Astrocyte (in vitro differentiated cells and primary cell): ENCODE measurements around the gene FAM81A. TPM values are rescaled to one million over a fixed set of nuclear protein-coding genes. Genes with fewer than 3 reads are reported as not detected.

Experiments
- DNase-seq: peaks from one replicate; pipeline ENCODE4 v3.0.0-alpha.2; 2010; ENCODE audit warnings: low read depth
- FAIRE-seq: peaks from 2 replicates; lab custom pipeline; 2011; peaks lifted over from hg19 to GRCh38; lab: Jason Lieb, UNC
- H2AFZ ChIP-seq: 2 replicates; pipeline ENCODE4 v1.6.0; 2012; ENCODE audit warnings: low read depth, low read length, inconsistent platforms
- H3K27ac ChIP-seq: 2 replicates; pipeline ENCODE4 v1.5.1; 2011; ENCODE audit warnings: low read depth, low read length, inconsistent platforms
- H3K27me3 ChIP-seq: 2 replicates; pipeline ENCODE4 v1.6.0; 2011; ENCODE audit warnings: low read length, inconsistent platforms; ENCODE audit not compliant: insufficient read depth
- H3K36me3 ChIP-seq: 2 replicates; pipeline ENCODE4 v1.5.1; 2011; ENCODE audit warnings: low read length, inconsistent platforms; ENCODE audit not compliant: insufficient read depth
- H3K4me1 ChIP-seq: 2 replicates; pipeline ENCODE4 v1.5.1; 2011; ENCODE audit warnings: low read length, inconsistent platforms; ENCODE audit not compliant: insufficient read depth
- H3K4me2 ChIP-seq: 2 replicates; pipeline ENCODE4 v1.6.0; 2012; ENCODE audit warnings: low read length, inconsistent platforms
- H3K4me3 ChIP-seq: 2 replicates; pipeline ENCODE4 v1.5.1; 2011; ENCODE audit warnings: low read depth, mild to moderate bottlenecking, low read length, inconsistent platforms; ENCODE audit not compliant: insufficient read depth
- H3K79me2 ChIP-seq: 2 replicates; pipeline ENCODE4 v1.6.0; 2012; ENCODE audit warnings: mild to moderate bottlenecking, low read length, inconsistent platforms; ENCODE audit not compliant: insufficient read depth
- H3K9ac ChIP-seq: 2 replicates; pipeline ENCODE4 v1.6.0; 2012; ENCODE audit warnings: mild to moderate bottlenecking, low read length, inconsistent platforms
- H3K9me3 ChIP-seq: 2 replicates; pipeline ENCODE4 v1.5.1; 2012; ENCODE audit warnings: low read depth, mild to moderate bottlenecking, low read length, inconsistent platforms; ENCODE audit not compliant: insufficient read depth
- H4K20me1 ChIP-seq: 2 replicates; pipeline ENCODE4 v1.6.0; 2012; ENCODE audit warnings: low read length, inconsistent platforms; ENCODE audit not compliant: insufficient read depth
- H3K27ac Mint-ChIP-seq: one replicate; pipeline ENCODE4 v1.8.0; 2021; ENCODE audit warnings: mild to moderate bottlenecking, mixed read lengths; ENCODE audit not compliant: unreplicated experiment
- H3K27me3 Mint-ChIP-seq: one replicate; pipeline ENCODE4 v1.8.0; 2021; ENCODE audit warnings: low read depth, mixed read lengths; ENCODE audit not compliant: unreplicated experiment
- H3K36me3 Mint-ChIP-seq: one replicate; pipeline ENCODE4 v1.8.0; 2021; ENCODE audit warnings: low read depth, mixed read lengths; ENCODE audit not compliant: unreplicated experiment
- H3K4me1 Mint-ChIP-seq: one replicate; pipeline ENCODE4 v1.8.0; 2021; ENCODE audit warnings: low read depth, mixed read lengths; ENCODE audit not compliant: unreplicated experiment
- H3K4me3 Mint-ChIP-seq: one replicate; pipeline ENCODE4 v1.8.0; 2021; ENCODE audit warnings: mild to moderate bottlenecking, moderate library complexity, mixed read lengths; ENCODE audit not compliant: unreplicated experiment
- H3K9me3 Mint-ChIP-seq: one replicate; pipeline ENCODE4 v1.8.0; 2021; ENCODE audit warnings: mild to moderate bottlenecking, mixed read lengths; ENCODE audit not compliant: unreplicated experiment
- CTCF ChIP-seq: IDR thresholded peaks from 2 replicates; pipeline ENCODE4 v1.5.1; 2011; ENCODE audit warnings: low read depth, mild to moderate bottlenecking, inconsistent platforms, low read length, moderate library complexity; ENCODE audit not compliant: insufficient read depth
- EZH2 ChIP-seq: IDR thresholded peaks from 2 replicates; pipeline ENCODE4 v1.6.1; 2012; ENCODE audit warnings: mild to moderate bottlenecking, low read length, inconsistent platforms; ENCODE audit not compliant: insufficient read depth
- total RNA-seq: library from RNA; stranded (reverse); gene quantifications from 2 replicates; pipeline ENCODE4 v1.2.1, GENCODE V29; 2021

The FAM81A gene
- total RNA-seq, 1 donor from 2014 or later, result 0.73 TPM

- no peaks in the 10 kb centered on the region for H3K36me3 ChIP-seq
- no peak overlapping the region for H3K4me3 ChIP-seq
- no peak overlapping the region for H2AFZ ChIP-seq
- Mint-ChIP-seq H3K27ac (no peak overlapping the region), H3K4me1 (no peaks in the 10 kb centered on the region), H3K36me3 (no peaks in the 10 kb centered on the region), H3K9me3 (no peaks in the 10 kb centered on the region), H3K4me3 (no peak overlapping the region), H3K27me3 (peaks cover 3% of the 10 kb centered on the region)
- H3K9ac ChIP-seq, result no peak overlapping the region
- no peak for DNase-seq
- H3K79me2 ChIP-seq, result no peaks in the 10 kb centered on the region
- H3K4me1 ChIP-seq, result no peaks in the 10 kb centered on the region
- no peaks in the 10 kb centered on the region for H3K9me3 ChIP-seq
- no peaks in the 10 kb centered on the region for H4K20me1 ChIP-seq
- TF ChIP-seq EZH2, result no peak
- TF ChIP-seq CTCF, result no peak
- H3K4me2 ChIP-seq, result no peak overlapping the region
- no peak for FAIRE-seq
- no peak overlapping the region for H3K27ac ChIP-seq
- H3K27me3 ChIP-seq, result no peaks in the 10 kb centered on the region
Measured at GRCh38 chr15:59569477-59569876, 131.5 kb downstream of the FAM81A start.

- Histone ChIP-seq H2AFZ (no peak overlapping the region), H3K4me1 (no peaks in the 10 kb centered on the region), H3K9me3 (no peaks in the 10 kb centered on the region), H3K4me2 (no peak overlapping the region), H4K20me1 (no peaks in the 10 kb centered on the region), H3K27me3 (no peaks in the 10 kb centered on the region), H3K27ac (no peak overlapping the region), H3K36me3 (no peaks in the 10 kb centered on the region), H3K79me2 (no peaks in the 10 kb centered on the region), H3K4me3 (no peak overlapping the region), H3K9ac (no peak overlapping the region)
- Mint-ChIP-seq H3K4me3 (no peak overlapping the region), H3K27me3 (peaks cover 3% of the 10 kb centered on the region), H3K27ac (no peak overlapping the region), H3K36me3 (no peaks in the 10 kb centered on the region), H3K4me1 (no peaks in the 10 kb centered on the region), H3K9me3 (no peaks in the 10 kb centered on the region)
- DNase-seq, result peak; percentile 3
- FAIRE-seq, result no peak
- no peak for TF ChIP-seq EZH2
- no peak for TF ChIP-seq CTCF
Measured at GRCh38 chr15:59570315-59570714, 132.3 kb downstream of the FAM81A start.

- H2AFZ ChIP-seq, result no peak overlapping the region
- H3K36me3 ChIP-seq, result no peaks in the 10 kb centered on the region
- H3K4me1 ChIP-seq, result no peaks in the 10 kb centered on the region
- no peaks in the 10 kb centered on the region for H3K9me3 Mint-ChIP-seq
- TF ChIP-seq CTCF (no peak), EZH2 (no peak)
- no peak overlapping the region for H3K9ac ChIP-seq
- H3K9me3 ChIP-seq, result no peaks in the 10 kb centered on the region
- FAIRE-seq (no peak), DNase-seq (no peak)
- no peaks in the 10 kb centered on the region for H3K79me2 ChIP-seq
- H4K20me1 ChIP-seq, result no peaks in the 10 kb centered on the region
- H3K27ac ChIP-seq, result no peak overlapping the region
- no peak overlapping the region for H3K27ac Mint-ChIP-seq
- no peak overlapping the region for H3K4me2 ChIP-seq
- H3K27me3 ChIP-seq, result no peaks in the 10 kb centered on the region
- H3K4me1 Mint-ChIP-seq, result no peaks in the 10 kb centered on the region
- peaks cover 3% of the 10 kb centered on the region for H3K27me3 Mint-ChIP-seq
- no peaks in the 10 kb centered on the region for H3K36me3 Mint-ChIP-seq
- no peak overlapping the region for H3K4me3 Mint-ChIP-seq
- no peak overlapping the region for H3K4me3 ChIP-seq
Measured at GRCh38 chr15:59571606-59572005, 133.6 kb downstream of the FAM81A start.

Other genes with a start within 250 kb of the FAM81A start
- gene LDHAL6B, start 231.3 kb upstream of the FAM81A start, total RNA-seq, result not detected in 2 replicates
- gene MYO1E, start 65.3 kb upstream of the FAM81A start, total RNA-seq, result 227 and 244 TPM in 2 replicates
- gene GCNT3, start 173.6 kb downstream of the FAM81A start, total RNA-seq, result 1.3 and 1.8 TPM in 2 replicates
- 128 and 152 TPM in 2 replicates for gene GTF2A2, start 219.3 kb downstream of the FAM81A start, total RNA-seq